Measurements from ENCODE around the gene CROCC2.

CROCC2 gene

DNA sequence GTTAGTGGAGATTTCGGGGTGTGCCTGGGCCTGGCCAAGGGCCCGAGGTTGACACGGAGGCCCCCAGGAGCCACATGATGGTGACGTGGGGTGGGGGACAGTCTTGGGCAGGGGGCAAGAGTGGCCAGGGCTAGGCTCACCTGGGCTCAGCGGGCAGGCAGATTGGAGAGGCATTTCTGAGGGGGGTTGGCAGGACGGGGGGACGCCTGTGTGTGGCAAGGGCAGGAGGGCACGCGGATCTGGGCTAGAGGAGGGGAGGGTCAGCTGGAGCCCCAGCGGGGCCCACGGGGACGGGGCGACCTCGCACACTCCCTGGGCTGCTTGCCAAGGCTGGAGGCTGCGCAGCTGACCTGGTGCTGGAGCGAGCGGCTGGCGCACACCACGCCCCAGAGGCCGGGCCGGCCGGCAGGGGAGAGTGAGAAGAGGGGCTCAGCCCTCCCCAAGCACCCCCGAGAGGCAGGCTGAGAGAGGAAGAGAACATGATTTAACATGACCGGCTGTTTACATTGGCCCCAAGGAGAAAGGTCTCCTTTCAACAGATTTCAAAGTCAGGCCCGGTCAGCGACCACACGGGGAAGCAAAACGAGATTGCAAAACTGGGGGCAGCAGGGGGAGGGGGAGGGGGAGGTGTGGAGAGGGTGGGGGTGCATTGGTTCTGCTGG, 54.3 kb downstream of the CROCC2 start:
- no peak for DNase-seq

DNA sequence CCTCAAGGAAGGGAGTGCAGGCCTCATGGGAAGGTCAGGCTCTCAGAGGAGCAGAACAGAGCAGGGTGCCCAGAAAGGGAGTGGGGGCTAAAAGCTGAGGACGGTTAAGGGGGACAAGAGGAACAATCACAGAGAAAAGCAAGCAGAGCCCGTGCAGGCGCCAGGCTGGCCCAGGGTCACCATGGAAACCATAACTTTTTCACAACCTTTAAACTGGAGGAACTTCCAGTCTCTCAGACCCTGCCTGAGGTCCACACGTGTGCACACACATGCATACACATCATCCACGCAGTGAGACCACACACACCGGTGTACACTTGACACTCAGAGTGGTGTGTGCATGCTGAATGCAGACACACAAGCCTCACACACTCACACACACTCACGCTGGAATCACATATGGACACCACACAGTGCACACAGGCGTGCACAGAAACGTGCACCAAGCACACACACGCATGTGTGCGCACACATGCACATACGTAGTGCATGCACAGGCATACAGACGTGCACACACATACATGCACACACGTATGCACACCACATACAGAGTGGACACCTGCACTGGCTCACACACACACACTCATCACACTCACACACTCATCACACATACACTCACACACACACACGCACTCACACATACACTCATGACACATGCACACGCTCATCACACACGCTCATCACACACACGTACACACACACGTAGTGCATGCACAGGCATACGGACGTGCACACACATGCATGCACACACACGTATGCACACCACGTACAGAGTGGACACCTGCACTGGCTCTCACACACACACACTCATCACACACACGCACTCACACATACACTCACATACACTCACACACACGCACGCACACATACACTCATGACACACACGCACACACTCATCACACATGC, 55.1 kb downstream of the CROCC2 start:
- DNase-seq, result no peak

DNA sequence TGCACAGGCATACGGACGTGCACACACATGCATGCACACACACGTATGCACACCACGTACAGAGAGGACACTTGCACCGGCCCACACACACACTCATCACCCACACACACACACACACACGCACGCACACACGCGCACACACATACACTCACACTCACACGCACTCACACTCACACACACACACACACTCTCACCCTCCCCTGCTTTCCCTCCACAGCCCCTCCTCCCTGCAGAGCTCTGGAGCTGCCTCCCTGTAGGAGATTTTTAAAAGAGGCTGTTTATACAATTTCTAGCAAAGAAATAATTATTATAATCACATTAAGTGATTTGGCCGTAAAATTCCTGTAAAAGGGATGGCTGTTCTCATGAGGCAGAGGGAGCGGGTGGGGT, 55.8 kb downstream of the CROCC2 start:
- DNase-seq, result no peak

DNA sequence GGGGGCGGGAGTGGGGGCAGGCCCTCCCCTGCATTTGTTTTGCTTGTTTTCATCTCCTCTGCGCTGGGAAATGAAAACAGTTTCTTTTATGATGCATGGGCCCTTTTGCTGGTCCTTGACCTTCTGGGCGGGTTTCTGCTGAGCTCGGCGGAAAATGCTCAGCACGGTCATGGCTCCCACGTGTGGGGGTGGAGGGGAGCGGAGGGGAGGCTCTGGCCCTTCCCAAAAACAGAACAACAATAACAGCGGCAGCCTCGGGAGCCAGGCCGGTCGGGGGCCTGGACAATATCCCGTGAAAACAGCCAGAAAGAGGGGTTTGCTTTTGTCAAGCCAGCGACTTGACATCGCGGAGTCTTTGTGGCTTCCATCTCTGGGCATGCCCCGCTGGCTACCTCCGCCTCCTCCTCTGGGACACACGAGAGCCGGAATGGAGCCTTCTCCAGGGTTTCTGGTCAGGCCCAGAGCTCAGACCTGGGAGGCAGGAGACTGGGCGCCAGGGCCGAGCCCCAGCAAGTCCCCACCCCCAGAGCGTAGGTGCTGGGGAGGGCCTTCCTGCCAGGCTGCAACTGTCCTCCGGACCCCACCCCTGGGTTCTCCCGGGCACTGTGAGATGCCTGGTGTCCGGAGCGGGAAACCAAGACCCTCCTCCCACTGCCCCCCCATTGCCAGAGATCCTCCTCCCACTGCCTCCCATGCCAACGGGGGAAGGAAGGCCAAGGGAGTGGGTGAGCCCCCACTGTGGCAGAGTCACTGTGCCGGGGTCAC, 56.3 kb downstream of the CROCC2 start:
- no peak for DNase-seq

DNA sequence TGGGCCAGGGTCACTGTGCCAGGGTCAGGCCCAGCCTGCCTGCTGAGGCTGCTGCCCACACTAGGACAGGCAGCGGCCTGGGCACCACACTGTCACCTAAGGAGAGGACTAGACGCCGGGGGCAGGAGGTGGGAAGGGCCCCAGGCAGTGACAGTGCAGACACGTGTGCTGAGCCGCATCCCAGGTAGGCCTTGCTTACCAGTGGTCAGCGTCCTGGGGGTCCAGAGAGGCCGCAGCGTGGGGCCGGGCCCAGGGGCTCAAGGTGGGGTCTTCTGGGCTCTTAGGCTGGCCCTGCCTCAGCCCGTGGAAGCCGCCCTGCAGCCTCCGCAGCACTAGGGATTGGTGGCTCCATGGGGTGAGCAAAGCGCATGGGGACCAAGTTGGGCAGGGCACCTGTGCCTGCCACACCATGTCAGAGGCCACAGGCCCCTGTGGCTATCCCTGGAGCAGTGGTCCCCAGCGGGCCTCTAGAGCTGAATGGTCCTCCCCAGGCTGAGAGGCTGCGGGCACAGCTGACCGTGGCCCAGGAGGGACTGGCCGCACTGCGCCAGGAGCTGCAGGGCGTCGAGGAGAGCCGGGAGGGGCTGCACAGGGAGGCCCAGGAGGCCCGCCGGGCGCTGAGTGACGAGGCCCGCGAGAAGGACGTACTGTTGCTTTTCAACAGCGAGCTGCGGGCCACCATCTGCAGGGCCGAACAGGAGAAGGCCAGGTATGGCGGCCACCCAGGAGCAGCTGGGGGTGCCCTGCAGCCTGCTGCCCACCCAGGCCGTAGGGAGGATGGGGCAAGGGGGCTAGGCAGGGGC, 57.1 kb downstream of the CROCC2 start:
- no peak for DNase-seq

DNA sequence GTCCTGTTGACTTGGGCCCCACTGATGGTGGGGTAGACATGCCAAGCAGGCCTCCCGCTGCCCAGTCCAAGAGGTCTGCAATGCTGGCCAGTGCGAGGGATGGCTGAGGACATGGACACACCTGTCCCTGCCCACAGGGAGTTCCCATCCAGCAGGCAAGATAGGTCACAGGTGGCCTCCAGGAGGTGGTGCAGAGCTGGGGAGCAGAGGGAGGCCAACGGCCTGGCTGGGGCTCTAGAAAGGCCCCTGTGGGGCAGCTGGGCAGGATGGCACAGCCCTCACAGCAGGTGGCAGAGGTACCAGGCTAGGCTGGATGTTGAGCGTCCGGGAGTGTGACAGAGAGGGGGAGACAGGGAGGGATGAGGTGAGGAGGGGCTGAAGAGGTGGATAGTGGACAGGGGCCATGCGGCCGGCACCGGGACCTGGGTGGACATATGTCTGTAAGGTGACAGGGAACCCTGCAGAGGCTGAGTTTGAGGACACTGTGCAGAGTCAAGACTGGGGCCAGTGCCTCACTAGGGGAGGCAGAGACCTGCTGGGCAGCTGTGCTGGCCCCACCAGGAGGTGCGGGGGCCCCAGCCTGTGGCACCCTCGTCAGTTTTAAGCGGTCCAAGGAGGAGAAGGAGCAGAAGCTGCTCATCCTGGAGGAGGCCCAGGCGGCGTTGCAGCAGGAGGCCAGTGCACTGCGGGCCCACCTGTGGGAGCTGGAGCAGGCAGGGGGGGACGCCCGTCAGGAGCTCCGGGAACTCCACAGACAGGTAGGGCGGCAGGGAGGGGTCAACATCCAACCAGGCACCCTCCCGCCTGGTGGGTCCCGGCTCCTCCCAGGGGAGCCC, 58.0 kb downstream of the CROCC2 start:
- no peak for DNase-seq

DNA sequence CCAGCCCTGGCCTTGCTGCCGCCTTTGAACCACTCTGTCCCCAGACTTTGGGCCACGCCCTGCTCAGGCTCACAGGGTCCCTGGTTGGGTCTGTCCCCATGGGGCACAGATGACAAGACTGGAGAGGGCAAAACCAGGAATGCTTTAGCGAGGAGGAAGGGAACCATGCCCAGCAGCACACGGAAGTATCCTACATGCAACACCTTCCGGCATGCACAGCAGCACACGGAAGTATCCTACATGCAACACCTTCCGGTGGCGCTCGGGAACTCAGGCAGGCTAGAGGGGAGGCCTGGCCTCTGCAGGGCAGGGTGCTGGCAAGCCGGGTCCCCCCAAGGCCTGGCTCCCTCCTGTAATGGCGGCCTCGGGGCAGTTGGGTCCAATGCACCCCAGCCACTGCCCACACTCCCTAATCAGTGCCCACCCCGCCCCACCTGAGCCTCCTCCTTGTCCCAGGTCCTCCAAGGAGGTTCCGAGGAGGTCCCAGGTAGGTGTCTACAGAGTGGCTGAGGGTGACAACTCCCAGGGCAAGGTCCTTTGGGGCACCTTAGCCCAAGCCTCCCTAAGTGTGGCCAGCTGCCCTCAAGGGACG, 58.7 kb downstream of the CROCC2 start:
- DNase-seq, result no peak

DNA sequence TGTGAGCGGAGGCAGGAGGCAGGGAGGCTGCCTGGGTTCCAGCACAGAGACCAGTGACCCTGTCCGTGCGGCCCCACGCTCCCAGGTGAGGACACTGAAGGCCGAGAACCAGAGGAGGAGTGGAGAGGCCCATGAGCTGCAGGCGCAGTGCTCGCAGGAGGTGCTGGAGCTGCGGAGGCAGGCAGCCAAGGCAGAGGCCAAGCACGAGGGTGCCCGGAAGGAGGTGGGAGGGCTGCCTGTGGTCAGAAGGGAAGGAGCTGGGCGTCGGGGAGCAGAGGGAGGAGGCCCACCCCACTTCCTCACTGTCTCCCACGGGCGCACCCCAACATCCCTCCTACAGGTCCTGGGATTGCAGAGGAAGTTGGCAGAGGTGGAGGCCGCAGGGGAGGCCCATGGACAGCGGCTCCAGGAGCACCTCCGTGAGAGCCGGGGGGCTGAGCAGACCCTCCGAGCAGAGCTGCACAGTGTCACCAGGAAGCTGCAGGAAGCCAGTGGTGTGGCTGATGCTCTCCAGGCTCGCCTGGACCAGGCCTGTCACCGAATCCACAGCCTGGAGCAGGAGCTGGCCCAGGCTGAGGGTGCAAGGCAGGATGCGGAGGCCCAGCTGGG, 59.3 kb downstream of the CROCC2 start:
- DNase-seq, result no peak

DNA sequence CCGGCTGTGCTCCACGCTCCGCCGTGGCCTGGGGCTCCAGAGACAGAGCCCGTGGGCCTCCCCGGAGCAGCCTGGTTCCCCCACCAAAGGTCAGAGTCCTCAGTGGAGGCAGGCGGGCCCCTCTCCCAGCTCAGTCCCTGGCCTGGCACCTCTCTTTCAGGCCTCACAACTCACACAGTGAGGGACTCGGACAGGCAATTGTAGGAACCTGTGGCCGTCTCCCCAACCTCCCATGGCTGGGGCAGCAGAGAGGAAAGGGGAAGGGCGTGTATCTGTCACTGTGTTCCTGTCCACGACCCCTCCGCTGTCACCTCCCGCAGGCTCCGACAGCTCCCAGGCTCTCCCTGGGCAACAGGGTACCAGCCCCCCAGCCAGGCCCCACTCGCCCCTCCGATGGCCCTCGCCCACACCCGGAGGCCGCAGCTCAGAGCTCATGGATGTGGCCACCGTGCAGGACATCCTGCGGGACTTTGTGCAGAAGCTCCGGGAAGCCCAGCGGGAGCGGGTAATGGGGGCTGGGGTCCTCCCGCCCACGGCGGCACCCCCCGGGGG, 59.8 kb downstream of the CROCC2 start:
- DNase-seq, result no peak

DNA sequence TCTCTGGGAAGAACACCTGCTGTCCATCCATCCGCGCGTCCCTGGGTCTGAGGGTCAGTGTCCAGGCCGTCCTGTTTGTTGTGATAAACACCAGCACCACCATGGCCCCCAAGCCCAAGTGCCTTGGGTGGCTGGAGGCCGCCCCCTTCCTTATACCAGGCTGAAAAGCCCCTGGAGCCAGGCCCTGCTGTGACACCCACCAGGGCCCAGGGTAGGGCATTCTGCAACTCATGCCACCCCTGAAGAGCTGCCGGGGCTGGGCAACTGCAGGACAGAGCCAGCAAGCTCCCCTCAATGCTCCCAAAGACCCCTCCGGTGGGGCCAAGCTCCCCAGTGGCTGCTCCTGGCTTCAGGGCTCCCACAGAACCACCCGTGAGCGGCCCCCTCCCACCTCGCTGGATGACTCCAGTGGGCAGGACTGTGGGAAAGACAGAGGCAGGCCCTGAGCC, 60.3 kb downstream of the CROCC2 start:
- no peak for DNase-seq

DNA sequence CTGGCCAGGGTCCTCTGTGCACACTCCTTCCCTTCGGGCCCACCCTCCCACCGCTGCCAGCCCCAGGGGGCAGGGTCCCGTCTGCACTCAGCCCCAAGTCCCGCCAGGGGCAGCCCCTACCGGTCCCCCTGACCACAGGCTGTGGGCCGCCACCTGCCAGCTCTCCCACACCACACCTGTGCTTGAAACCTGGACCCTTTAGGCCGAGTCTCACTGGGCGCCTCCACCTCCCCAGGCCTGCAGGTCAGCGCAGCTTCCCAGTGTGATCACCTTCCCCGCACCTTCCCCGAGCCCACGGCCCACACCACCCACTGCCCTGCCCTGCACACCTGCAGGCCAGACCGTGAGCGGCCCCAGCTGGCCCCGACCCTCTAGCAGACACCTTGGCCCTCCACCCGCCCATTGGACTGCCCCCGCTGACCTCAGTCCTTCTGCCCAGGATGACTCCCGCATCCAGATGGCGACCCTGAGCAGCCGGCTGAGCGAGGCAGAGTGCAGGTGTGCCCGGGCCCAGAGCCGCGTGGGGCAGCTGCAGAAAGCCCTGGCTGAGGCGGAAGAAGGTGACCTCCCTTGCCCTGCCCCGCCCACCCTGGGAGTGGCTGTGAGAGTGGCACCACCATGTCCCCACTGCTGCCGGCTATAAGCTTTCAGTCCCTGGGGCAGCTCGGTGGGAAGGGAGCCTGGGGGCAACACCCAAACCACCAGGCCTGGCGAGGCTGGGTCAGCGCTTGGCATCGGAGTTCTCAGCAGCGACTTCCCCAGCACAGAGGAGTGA, 61.0 kb downstream of the CROCC2 start:
- DNase-seq, result no peak

DNA sequence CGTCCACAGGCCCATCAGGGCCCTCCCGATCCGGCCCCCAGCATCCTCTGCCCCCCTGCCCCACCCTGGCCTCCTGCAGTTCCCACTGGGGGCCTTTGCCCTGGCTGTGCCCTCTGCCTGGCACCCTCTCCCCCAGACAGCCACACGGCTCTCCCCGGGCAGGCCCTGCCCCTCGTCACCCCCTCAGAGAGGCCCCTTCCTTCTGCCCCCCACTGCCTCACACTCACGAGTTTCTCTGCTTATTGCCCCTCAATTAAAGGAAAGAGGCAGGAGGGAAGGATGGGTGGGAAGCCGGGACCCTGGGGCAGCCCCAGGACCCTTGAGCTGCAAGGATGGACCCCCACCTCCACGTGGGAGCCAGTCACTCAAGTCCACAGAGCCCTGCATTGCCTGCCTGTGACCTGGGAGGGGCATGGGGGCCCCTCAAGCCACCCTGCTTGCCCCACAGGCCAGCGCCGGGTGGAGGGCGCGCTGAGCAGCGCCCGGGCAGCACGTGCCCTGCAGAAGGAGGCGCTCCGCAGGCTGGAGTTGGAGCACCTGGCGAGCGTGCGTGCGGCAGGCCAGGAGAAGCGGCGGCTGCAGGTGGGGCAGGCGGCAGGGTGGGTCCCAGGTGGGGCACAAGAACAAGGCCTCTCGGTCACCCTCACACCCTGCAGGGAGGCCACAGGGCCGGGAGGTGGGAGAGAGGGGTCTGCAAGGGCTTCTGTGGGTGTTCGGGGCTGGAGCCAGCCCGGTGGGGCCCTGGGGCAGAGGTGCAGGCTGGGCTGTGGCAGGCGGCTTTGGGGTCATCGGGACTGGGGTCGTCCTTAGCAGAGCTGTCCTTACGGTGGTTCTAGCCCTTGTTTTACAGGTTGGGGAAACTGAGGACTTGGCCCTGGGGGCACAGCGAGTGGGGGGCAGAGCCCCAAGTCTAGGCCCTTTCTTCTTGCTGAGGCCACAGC, 61.8 kb downstream of the CROCC2 start:
- no peak for DNase-seq

DNA sequence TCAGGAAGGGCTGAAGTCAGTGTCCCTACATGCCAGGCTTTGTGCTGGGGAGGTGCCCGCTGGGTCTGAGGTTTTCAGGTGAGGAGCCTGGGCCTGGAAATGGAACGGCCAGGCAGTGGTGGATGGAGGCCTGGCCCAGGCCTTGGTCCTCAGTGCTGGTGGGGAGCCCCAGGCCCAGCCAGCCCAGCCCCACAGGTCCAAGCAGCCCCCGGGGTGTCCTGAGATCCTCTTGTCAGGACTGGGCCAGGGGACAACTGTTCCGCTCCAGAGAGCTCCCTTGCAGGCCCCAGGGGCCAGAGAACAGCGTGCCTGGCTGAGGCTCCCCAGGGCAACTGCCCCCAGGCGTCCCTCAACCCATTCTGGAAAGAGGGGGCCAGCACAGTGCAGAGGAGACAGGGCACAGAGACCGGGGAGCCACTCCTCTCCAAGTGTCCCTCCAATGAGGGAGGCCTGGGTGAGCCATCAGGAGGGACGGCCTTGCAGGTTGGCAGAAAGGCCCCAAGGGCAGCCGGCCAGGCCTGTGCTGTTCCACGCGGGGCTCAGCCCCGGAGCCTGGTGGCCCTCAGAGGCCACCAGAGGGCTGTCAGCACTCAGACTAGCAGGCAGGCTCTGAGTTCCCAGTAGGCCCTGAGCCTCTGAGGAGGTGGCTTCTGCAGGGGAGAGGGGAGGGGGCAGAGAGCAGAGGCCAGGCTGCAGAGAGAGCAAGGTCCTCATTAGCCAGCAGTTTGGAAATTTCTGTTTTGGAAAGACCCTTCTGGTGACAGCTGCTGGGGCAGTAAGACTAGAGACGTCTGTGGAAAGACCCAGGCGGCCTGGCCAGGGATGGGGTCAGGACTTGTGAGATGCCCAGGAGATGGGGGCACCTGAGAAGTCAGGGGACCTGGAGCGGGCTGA, 62.8 kb downstream of the CROCC2 start:
- no peak for DNase-seq

DNA sequence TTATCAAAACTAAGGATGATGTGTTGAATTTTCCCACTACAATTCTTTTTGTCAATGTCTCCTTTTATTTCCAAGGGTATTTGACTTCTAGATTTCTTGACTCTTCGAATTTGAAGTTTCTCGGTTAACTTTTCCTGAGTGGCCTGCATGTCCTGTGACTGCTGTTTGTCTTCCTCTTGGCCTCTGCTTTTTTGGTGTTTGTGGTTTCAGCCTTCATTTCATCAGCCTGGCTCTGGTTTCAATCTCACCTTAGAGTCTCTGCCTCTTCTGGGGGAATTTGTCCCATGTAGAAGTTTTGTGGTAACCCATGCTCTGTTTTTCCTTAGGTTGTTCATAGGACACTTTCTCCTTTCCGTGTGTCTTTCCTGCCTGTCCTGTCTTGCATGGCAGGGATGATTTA, 64.0 kb downstream of the CROCC2 start:
- no peak for DNase-seq

DNA sequence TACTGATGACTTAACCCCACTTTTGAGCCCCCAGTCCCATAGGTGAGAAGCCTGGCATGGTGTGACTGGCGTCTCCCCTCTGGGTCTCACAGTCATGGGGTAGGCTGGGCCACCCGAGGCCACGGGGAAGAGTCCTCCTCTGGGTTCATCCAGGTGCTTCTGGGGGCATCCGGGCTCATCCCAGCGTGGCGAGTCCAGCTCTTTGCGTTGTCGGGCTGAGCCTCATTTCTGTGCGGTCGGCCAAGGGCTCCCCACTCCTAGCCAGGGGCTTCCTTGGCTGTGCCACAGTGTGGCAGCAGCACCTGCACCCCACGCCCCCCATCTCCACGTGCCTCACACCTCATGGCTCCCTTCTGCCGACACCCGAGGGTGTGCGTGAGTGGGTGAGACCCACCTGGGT, 64.7 kb downstream of the CROCC2 start:
- no peak for DNase-seq

DNA sequence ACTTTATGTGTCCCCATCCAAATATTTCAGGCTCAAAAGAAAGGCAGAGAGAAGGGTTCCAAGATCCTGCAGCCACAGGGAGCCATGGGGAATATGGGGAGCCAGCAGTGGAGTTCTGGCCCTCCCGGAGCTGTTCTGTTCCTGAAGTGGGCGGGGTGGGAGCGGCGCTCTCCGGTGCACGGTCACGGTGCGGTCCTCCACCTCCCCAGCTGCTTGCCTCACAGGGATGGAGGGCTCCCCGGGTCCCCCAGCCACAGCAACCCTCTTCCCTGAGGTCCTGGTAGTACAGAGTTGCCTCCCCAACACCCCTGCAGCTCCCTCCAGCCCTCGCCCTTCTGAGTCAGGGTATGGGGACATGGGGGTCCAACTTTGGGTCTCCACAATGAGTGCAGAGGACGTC, 66.1 kb downstream of the CROCC2 start:
- no peak for DNase-seq

Data from SIG-M5 (cell line).